A549 (cell line): ENCODE data around the gene HEPHL1.

Experiments
- BHLHE40 ChIP-seq: IDR thresholded peaks from 2 replicates; pipeline ENCODE4 v1.6.1; 2012; ENCODE audit warnings: low read depth, low read length, inconsistent platforms
- CBX2 ChIP-seq: fragments of 200-600 bp; sonication (generic); IDR thresholded peaks from 2 replicates; pipeline ENCODE4 v1.6.1; 2016; ENCODE audit warnings: low read depth, mild to moderate bottlenecking, borderline replicate concordance
- CHD2 ChIP-seq: fragments of 150-350 bp; IDR thresholded peaks from 2 replicates; pipeline ENCODE4 v1.6.1; 2014; ENCODE audit warnings: low read length; ENCODE audit not compliant: partially characterized antibody
- CTCF ChIP-seq: fragments of >200 bp; sonication (Bioruptor Twin); formaldehyde crosslinking; IDR thresholded peaks from 3 replicates; pipeline ENCODE4 v1.5.1; 2016
- ELK1 ChIP-seq: fragments of 150-350 bp; IDR thresholded peaks from 2 replicates; pipeline ENCODE4 v1.6.1; 2014; ENCODE audit warnings: low read depth, mild to moderate bottlenecking, low read length
- EP300 ChIP-seq, 2 experiments: fragments of >200 bp; sonication (Bioruptor Twin); formaldehyde crosslinking; IDR thresholded peaks; 2 replicates in 1 of 2; 3 replicates in 1 of 2; pipeline ENCODE4 v1.6.1; 2016 to 2017
- HOXA7 ChIP-seq: fragments of 250-450 bp; sonication (Bioruptor Pico); IDR thresholded peaks from 2 replicates; pipeline ENCODE4 v1.5.0; 2020; ENCODE audit warnings: mild to moderate bottlenecking, moderate library complexity
- JUN ChIP-seq, 2 experiments: fragments of >200 bp; sonication (Bioruptor Twin); formaldehyde crosslinking; IDR thresholded peaks; 2 replicates in 1 of 2; 3 replicates in 1 of 2; pipeline ENCODE4 v1.6.1; 2016 to 2017
- MAX ChIP-seq: IDR thresholded peaks from 2 replicates; pipeline ENCODE4 v1.6.1; 2012
- MYC ChIP-seq: IDR thresholded peaks from 2 replicates; pipeline ENCODE4 v1.6.1; 2012; ENCODE audit warnings: mild to moderate bottlenecking, inconsistent platforms, low read length, improper control_type of control experiment, borderline replicate concordance
- POLR2A ChIP-seq: IDR thresholded peaks from 2 replicates; pipeline ENCODE4 v1.6.1; 2012; ENCODE audit warnings: mild to moderate bottlenecking, low read length
- REST ChIP-seq: fragments of 200-600 bp; sonication (generic); IDR thresholded peaks from 2 replicates; pipeline ENCODE4 v1.6.1; 2016; ENCODE audit warnings: antibody characterized with exemption, mild to moderate bottlenecking, moderate library complexity

DNA sequence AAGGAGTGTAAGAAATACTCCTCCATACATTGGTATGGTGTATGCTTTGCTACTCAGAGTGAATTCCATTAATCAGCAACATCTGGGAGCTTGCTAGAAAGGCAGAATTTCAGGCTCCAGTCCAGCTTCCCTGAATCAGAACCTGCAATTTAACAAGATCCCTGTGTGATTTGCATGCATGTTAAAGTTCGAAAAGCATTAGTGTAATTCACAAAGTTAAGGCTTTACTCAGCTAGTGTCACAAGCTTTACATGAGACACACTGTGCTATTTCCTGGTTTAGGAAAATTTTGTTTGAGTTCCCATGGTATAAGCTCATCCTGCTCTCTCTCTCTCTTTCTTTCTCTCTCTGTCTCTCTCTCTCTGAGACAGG, 37.0 kb upstream of the HEPHL1 start:
- no peak for TF ChIP-seq CTCF
- no peak for TF ChIP-seq POLR2A
- no peak for TF ChIP-seq CHD2
- TF ChIP-seq BHLHE40: no peak
- TF ChIP-seq MAX: no peak
- no peak for TF ChIP-seq MYC
- no peak for TF ChIP-seq ELK1
- TF ChIP-seq EP300 (IDR thresholded peaks at IDR 0.05): no peak
- TF ChIP-seq HOXA7 (CRISPR knock-in tag): no peak
- TF ChIP-seq REST: no peak
- no peak for TF ChIP-seq JUN (IDR thresholded peaks at IDR 0.05)
- no peak for TF ChIP-seq CBX2
